GM12878 (cell line): ENCODE results near the gene PDZD7. TPM values are rescaled to one million over a fixed set of nuclear protein-coding genes. Genes with fewer than 3 reads are reported as not detected.

ENCODE experiments used
- ATF7 ChIP-seq: fragments of 450-650 bp; IDR thresholded peaks from 2 replicates; pipeline ENCODE4 v1.6.1; 2016; ENCODE audit warnings: low read depth, mild to moderate bottlenecking
- CTCF ChIP-seq, 3 experiments: IDR thresholded peaks in 2 of 3; conservative IDR thresholded peaks in 1 of 3; 2 replicates each; pipeline ENCODE4 v1.5.1; 2011; ENCODE audit warnings: low read depth in 3 of 3, low read length in 3 of 3, mild to moderate bottlenecking in 3 of 3, control low read depth in 2 of 3, moderate library complexity in 2 of 3, inconsistent platforms in 1 of 3, mixed read lengths in 1 of 3; ENCODE audit not compliant: control insufficient read depth in 2 of 3, insufficient read depth in 1 of 3; ENCODE audit errors: extremely low read depth in 1 of 3
- DPF2 ChIP-seq: fragments of 450-650 bp; IDR thresholded peaks from 2 replicates; pipeline ENCODE4 v1.6.1; 2017; ENCODE audit warnings: mild to moderate bottlenecking
- GATAD2B ChIP-seq: fragments of 450-650 bp; conservative IDR thresholded peaks from 2 replicates; pipeline ENCODE4 v1.6.1; 2017; ENCODE audit warnings: low read depth, mild to moderate bottlenecking, moderate library complexity
- HDAC6 ChIP-seq: fragments of 200-600 bp; sonication (generic); IDR thresholded peaks from one replicate; pipeline ENCODE4 v1.8.0; 2017; ENCODE audit warnings: antibody characterized with exemption; ENCODE audit not compliant: unreplicated experiment
- KLF5 ChIP-seq: fragments of 450-650 bp; IDR thresholded peaks from 2 replicates; pipeline ENCODE4 v1.6.1; 2014; ENCODE audit warnings: mild to moderate bottlenecking; ENCODE audit not compliant: partially characterized antibody
- NR2C1 ChIP-seq: fragments of 450-650 bp; IDR thresholded peaks from 2 replicates; pipeline ENCODE4 v1.6.1; 2017; ENCODE audit warnings: antibody characterized with exemption, mild to moderate bottlenecking, moderate library complexity
- PAX5 ChIP-seq: IDR thresholded peaks from 2 replicates; pipeline ENCODE4 v1.6.1; 2011; ENCODE audit warnings: low read depth, low read length, borderline replicate concordance
- PBX3 ChIP-seq: IDR thresholded peaks from 2 replicates; pipeline ENCODE4 v1.6.1; 2011; ENCODE audit warnings: mild to moderate bottlenecking, low read depth, low read length, moderate library complexity; ENCODE audit not compliant: insufficient replicate concordance
- RCOR1 ChIP-seq: conservative IDR thresholded peaks from 2 replicates; pipeline ENCODE4 v1.6.1; 2012; ENCODE audit warnings: low read depth, low read length, improper control_type of control experiment
- SMC3 ChIP-seq: IDR thresholded peaks from 2 replicates; pipeline ENCODE4 v1.6.1; 2011; ENCODE audit warnings: low read length, improper control_type of control experiment, borderline replicate concordance
- TCF3 ChIP-seq: IDR thresholded peaks from 2 replicates; pipeline ENCODE4 v1.6.1; 2012; ENCODE audit warnings: low read depth, mild to moderate bottlenecking, low read length, borderline replicate concordance; ENCODE audit not compliant: insufficient read depth
- USF2 ChIP-seq: IDR thresholded peaks from 2 replicates; pipeline ENCODE4 v1.6.1; 2011; ENCODE audit warnings: low read depth, low read length, improper control_type of control experiment, borderline replicate concordance
- ZBED1 ChIP-seq: IDR thresholded peaks from 2 replicates; pipeline ENCODE4 v1.6.1; 2016; ENCODE audit warnings: borderline replicate concordance
- ZBTB11 ChIP-seq: fragments of 450-650 bp; formaldehyde crosslinking; IDR thresholded peaks from 2 replicates; pipeline ENCODE4 v1.5.0; 2022; ENCODE audit warnings: mild to moderate bottlenecking, missing genetic modification characterization
- ZNF274 ChIP-seq: IDR thresholded peaks from one replicate; pipeline ENCODE4 v1.8.0; 2011; ENCODE audit not compliant: insufficient read length, insufficient read depth
- ZNF687 ChIP-seq: fragments of 450-650 bp; IDR thresholded peaks from 2 replicates; pipeline ENCODE4 v1.6.1; 2017; ENCODE audit warnings: mild to moderate bottlenecking, moderate library complexity
- ZZZ3 ChIP-seq: IDR thresholded peaks from 2 replicates; pipeline ENCODE4 v1.6.1; 2011; ENCODE audit warnings: low read depth; ENCODE audit not compliant: control insufficient read depth, insufficient read length
- polyA plus RNA-seq, 11 experiments: library from polyadenylated mRNA; depleted of rRNA in 4 of 11; unstranded in 6 of 11; stranded (reverse) in 5 of 11; fragments of >200 nt; fragmentation: Nextera tagmentation in 4 of 11; fragmentation: Illumina TruSeq in 1 of 11; extraction: Ambion mirVana in 4 of 11; extraction: Trizol in 1 of 11; gene quantifications; 1 replicate in 1 of 11; 2 replicates in 10 of 11; pipeline versions ENCODE4 v1.2.1 to v1.2.3, GENCODE V29; 2011 to 2016; ENCODE audit warnings: inconsistent platforms in 2 of 11, missing spikeins in 2 of 11, low read depth in 1 of 11
- total RNA-seq, 4 experiments: library from RNA; depleted of rRNA in 3 of 4; stranded (reverse); fragments of >200 nt in 3 of 4; fragmentation: Illumina TruSeq in 1 of 4; extraction: Trizol in 1 of 4; gene quantifications; 2 replicates each; pipeline versions ENCODE4 v1.2.1 to v1.2.3, GENCODE V29; 2013 to 2021

The PDZD7 gene
- total and polyA plus RNA-seq, 10 of the 15 experiments (the other 5 are each of a cell fraction or from before 2014, with no cell fraction given) = 0.01 to 0.20 (median 0.03) TPM; not detected in 7

- TF ChIP-seq ZBTB11 (CRISPR knock-in tag) = no peak
- TF ChIP-seq ZZZ3 = no peak
- no peak for TF ChIP-seq PAX5
- peak; percentile 84 to 92 (median 88) for TF ChIP-seq CTCF (IDR thresholded peaks at IDR 0.05 in 2 of 3, conservative IDR thresholded peaks at IDR 0.05 in 1 of 3; ENCODE audit: control insufficient read depth in 2 of 3, extremely low read depth in 1 of 3, insufficient read depth in 1 of 3, low read depth in 3 of 3, low read length in 3 of 3)
- no peak for TF ChIP-seq NR2C1
- no peak for TF ChIP-seq KLF5
- TF ChIP-seq ZNF274 = no peak
- no peak for TF ChIP-seq USF2
- TF ChIP-seq ATF7 = 0 out of 2 replicates have a peak, but pooled peaks have one; percentile 16
- TF ChIP-seq TCF3 = no peak
- no peak for TF ChIP-seq RCOR1
- TF ChIP-seq SMC3 = peak; percentile 83
- TF ChIP-seq GATAD2B = no peak
- TF ChIP-seq DPF2 = no peak
- TF ChIP-seq HDAC6 = no peak
- no peak for TF ChIP-seq PBX3
- no peak for TF ChIP-seq ZBED1
- TF ChIP-seq ZNF687 = no peak
Measured at GRCh38 chr10:101041252-101041761, 10.4 kb upstream of the PDZD7 start (continued).
